ENCODE results near the gene FEN1. TPM values are rescaled to one million over a fixed set of nuclear protein-coding genes. Genes with fewer than 3 reads are reported as not detected.

Gene FEN1
- total and polyA plus RNA-seq, 2 of the 13 experiments (the other 11 are each of a cell fraction or from before 2014, with no cell fraction given) = 12.4 to 102 TPM

DNA sequence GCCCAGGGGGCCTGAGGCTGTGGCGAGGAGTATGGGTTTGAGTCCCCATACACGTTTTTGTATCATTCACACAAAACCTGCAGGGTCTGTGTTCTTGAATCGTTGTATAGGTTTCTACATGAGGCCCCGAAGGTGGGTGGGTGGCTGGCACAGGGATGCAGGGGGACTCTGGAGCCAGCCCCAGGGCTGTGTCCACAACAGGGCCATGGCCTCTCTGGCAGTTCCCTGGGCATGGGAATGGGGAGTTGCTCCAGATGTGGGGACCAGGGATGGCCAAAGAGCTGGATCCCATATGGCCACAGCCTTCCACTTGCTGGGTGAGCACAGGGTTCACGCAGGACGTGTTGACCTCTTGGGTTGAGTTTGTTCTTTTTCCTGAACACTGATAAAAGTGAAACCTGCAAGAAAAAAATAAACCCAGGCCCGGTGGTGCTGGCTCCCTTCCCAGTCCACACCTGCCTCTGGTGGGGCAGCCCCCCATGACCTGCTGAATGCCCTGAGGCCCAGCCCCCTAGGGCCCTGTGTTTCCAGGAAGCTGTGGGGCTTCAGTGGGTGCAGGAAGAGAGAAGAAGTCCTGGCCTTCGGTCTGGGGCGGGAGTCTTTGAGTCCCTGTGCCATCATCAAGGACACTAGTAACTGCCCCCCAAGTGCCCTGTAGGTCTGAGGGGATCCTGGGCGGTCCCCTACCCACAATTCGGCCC, 24.2 kb upstream of the FEN1 start (continued):
- TF ChIP-seq, protein P1, sequence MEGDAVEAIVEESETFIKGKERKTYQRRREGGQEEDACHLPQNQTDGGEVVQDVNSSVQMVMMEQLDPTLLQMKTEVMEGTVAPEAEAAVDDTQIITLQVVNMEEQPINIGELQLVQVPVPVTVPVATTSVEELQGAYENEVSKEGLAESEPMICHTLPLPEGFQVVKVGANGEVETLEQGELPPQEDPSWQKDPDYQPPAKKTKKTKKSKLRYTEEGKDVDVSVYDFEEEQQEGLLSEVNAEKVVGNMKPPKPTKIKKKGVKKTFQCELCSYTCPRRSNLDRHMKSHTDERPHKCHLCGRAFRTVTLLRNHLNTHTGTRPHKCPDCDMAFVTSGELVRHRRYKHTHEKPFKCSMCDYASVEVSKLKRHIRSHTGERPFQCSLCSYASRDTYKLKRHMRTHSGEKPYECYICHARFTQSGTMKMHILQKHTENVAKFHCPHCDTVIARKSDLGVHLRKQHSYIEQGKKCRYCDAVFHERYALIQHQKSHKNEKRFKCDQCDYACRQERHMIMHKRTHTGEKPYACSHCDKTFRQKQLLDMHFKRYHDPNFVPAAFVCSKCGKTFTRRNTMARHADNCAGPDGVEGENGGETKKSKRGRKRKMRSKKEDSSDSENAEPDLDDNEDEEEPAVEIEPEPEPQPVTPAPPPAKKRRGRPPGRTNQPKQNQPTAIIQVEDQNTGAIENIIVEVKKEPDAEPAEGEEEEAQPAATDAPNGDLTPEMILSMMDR (CRISPR knock-in tag; IDR thresholded peaks at IDR 0.05) = no peak
- TF ChIP-seq, protein P2, sequence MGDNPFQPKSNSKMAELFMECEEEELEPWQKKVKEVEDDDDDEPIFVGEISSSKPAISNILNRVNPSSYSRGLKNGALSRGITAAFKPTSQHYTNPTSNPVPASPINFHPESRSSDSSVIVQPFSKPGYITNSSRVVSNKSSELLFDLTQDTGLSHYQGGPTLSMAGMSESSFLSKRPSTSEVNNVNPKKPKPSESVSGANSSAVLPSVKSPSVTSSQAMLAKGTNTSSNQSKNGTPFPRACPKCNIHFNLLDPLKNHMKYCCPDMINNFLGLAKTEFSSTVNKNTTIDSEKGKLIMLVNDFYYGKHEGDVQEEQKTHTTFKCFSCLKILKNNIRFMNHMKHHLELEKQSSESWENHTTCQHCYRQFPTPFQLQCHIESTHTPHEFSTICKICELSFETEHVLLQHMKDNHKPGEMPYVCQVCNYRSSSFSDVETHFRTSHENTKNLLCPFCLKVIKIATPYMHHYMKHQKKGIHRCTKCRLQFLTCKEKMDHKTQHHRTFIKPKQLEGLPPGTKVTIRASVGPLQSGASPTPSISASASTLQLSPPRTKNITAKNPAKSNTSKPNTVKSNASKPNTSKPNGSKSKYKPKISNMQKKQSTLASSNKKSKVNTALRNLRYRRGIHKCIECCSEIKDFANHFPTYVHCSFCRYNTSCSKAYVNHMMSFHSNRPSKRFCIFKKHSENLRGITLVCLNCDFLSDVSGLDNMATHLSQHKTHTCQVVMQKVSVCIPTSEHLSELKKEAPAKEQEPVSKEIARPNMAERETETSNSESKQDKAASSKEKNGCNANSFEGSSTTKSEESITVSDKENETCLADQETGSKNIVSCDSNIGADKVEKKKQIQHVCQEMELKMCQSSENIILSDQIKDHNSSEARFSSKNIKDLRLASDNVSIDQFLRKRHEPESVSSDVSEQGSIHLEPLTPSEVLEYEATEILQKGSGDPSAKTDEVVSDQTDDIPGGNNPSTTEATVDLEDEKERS (CRISPR knock-in tag; IDR thresholded peaks at IDR 0.05) = no peak
- TF ChIP-seq STAT5B (CRISPR knock-in tag; IDR thresholded peaks at IDR 0.05) = no peak
- TF ChIP-seq, protein P3, sequence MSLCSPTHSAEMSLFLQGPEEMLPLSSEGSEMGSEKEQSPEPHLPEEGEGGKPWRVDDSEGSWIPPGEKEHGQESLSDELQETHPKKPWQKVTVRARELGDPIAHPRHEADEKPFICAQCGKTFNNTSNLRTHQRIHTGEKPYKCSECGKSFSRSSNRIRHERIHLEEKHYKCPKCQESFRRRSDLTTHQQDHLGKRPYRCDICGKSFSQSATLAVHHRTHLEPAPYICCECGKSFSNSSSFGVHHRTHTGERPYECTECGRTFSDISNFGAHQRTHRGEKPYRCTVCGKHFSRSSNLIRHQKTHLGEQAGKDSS (CRISPR knock-in tag; IDR thresholded peaks at IDR 0.05; ENCODE audit: borderline replicate concordance, low read depth) = no peak
- TF ChIP-seq, protein P4, sequence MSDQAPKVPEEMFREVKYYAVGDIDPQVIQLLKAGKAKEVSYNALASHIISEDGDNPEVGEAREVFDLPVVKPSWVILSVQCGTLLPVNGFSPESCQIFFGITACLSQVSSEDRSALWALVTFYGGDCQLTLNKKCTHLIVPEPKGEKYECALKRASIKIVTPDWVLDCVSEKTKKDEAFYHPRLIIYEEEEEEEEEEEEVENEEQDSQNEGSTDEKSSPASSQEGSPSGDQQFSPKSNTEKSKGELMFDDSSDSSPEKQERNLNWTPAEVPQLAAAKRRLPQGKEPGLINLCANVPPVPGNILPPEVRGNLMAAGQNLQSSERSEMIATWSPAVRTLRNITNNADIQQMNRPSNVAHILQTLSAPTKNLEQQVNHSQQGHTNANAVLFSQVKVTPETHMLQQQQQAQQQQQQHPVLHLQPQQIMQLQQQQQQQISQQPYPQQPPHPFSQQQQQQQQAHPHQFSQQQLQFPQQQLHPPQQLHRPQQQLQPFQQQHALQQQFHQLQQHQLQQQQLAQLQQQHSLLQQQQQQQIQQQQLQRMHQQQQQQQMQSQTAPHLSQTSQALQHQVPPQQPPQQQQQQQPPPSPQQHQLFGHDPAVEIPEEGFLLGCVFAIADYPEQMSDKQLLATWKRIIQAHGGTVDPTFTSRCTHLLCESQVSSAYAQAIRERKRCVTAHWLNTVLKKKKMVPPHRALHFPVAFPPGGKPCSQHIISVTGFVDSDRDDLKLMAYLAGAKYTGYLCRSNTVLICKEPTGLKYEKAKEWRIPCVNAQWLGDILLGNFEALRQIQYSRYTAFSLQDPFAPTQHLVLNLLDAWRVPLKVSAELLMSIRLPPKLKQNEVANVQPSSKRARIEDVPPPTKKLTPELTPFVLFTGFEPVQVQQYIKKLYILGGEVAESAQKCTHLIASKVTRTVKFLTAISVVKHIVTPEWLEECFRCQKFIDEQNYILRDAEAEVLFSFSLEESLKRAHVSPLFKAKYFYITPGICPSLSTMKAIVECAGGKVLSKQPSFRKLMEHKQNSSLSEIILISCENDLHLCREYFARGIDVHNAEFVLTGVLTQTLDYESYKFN (CRISPR knock-in tag; conservative IDR thresholded peaks at IDR 0.05) = peak; percentile 36; the same call in 1 of the 2 replicates
